Measurements from ENCODE around the gene CTDSP2.

Gene CTDSP2

GRCh38 chr12:57781801-57782200, 64.7 kb downstream of the CTDSP2 start:
- H3K27ac ChIP-seq: no peak overlapping the region
- DNase-seq: no peak
- H3K4me3 ChIP-seq (ENCODE audit: low read depth, low read length): no peak overlapping the region
- in situ Hi-C loops (cut with HindIII; ENCODE audit: low pct_ligation_motif_present, low sequenced_read_pairs): no loop called here
- H3K36me3 ChIP-seq (replicated peaks): peaks cover 10% of the 10 kb centered on the region
- H3K27me3 ChIP-seq (replicated peaks): no peaks in the 10 kb centered on the region
- TF ChIP-seq, protein P1, sequence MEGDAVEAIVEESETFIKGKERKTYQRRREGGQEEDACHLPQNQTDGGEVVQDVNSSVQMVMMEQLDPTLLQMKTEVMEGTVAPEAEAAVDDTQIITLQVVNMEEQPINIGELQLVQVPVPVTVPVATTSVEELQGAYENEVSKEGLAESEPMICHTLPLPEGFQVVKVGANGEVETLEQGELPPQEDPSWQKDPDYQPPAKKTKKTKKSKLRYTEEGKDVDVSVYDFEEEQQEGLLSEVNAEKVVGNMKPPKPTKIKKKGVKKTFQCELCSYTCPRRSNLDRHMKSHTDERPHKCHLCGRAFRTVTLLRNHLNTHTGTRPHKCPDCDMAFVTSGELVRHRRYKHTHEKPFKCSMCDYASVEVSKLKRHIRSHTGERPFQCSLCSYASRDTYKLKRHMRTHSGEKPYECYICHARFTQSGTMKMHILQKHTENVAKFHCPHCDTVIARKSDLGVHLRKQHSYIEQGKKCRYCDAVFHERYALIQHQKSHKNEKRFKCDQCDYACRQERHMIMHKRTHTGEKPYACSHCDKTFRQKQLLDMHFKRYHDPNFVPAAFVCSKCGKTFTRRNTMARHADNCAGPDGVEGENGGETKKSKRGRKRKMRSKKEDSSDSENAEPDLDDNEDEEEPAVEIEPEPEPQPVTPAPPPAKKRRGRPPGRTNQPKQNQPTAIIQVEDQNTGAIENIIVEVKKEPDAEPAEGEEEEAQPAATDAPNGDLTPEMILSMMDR (IDR thresholded peaks at IDR 0.05; ENCODE audit: low read depth, low read length, missing control alignments): no peak

- peaks cover 5% of the 10 kb centered on the region for H3K36me3 ChIP-seq (replicated peaks)
- H3K27ac ChIP-seq: no peak overlapping the region
- TF ChIP-seq, protein P1 (IDR thresholded peaks at IDR 0.05; ENCODE audit: low read depth, low read length, missing control alignments): no peak
- no peak overlapping the region for H3K4me3 ChIP-seq (ENCODE audit: low read depth, low read length)
- H3K27me3 ChIP-seq (replicated peaks): no peaks in the 10 kb centered on the region
- DNase-seq: no peak
- in situ Hi-C loops (cut with HindIII; ENCODE audit: low pct_ligation_motif_present, low sequenced_read_pairs): no loop called here
Observed at GRCh38 chr12:57781244-57781643, 65.3 kb downstream of the CTDSP2 start.

GRCh38 chr12:57780284-57780897, 66.1 kb downstream of the CTDSP2 start:
- Histone ChIP-seq H3K36me3 (replicated peaks) (no peaks in the 10 kb centered on the region), H3K27me3 (replicated peaks) (no peaks in the 10 kb centered on the region), H3K27ac (no peak overlapping the region), H3K4me3 (ENCODE audit: low read depth, low read length) (no peak overlapping the region)
- DNase-seq: no peak
- in situ Hi-C loops (cut with HindIII; ENCODE audit: low pct_ligation_motif_present, low sequenced_read_pairs): no loop called here
- TF ChIP-seq, protein P1 (IDR thresholded peaks at IDR 0.05; ENCODE audit: low read depth, low read length, missing control alignments): no peak

GRCh38 chr12:57779736-57780135, 66.8 kb downstream of the CTDSP2 start:
- Histone ChIP-seq H3K4me3 (ENCODE audit: low read depth, low read length) (no peak overlapping the region), H3K36me3 (replicated peaks) (no peaks in the 10 kb centered on the region), H3K27me3 (replicated peaks) (no peaks in the 10 kb centered on the region), H3K27ac (no peak overlapping the region)
- in situ Hi-C loops (cut with HindIII; ENCODE audit: low pct_ligation_motif_present, low sequenced_read_pairs): no loop called here
- TF ChIP-seq, protein P1 (IDR thresholded peaks at IDR 0.05; ENCODE audit: low read depth, low read length, missing control alignments): no peak
- no peak for DNase-seq

DNA sequence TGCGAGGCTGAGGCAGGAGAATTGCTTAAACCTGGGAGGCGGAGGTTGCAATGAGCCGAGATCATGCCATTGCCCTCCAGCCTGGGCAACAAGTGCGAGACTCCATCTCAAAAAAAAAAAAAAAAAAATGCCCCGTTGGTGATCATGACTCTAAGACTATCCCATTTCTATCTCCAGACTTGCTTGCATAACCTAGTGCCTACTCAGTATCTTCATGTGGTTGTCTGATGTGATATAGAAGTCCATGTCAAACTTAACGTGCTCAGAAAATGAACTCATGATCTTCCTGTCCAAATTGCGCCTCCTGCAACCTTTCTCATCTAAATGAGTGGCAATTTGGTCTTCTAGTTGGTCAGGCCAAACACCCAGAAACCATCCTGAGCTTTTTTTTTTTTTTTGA, 68.6 kb downstream of the CTDSP2 start:
- in situ Hi-C loops (cut with HindIII; ENCODE audit: low pct_ligation_motif_present, low sequenced_read_pairs): no loop called here
- Histone ChIP-seq H3K4me3 (ENCODE audit: low read depth, low read length) (no peak overlapping the region), H3K36me3 (replicated peaks) (no peaks in the 10 kb centered on the region), H3K27ac (no peak overlapping the region), H3K27me3 (replicated peaks) (no peaks in the 10 kb centered on the region)
- DNase-seq: no peak
- TF ChIP-seq, protein P1 (IDR thresholded peaks at IDR 0.05; ENCODE audit: low read depth, low read length, missing control alignments): no peak

- TF ChIP-seq, protein P1 (IDR thresholded peaks at IDR 0.05; ENCODE audit: low read depth, low read length, missing control alignments): no peak
- no peak overlapping the region for H3K27ac ChIP-seq
- no peak for DNase-seq
- H3K36me3 ChIP-seq (replicated peaks): no peaks in the 10 kb centered on the region
- H3K4me3 ChIP-seq (ENCODE audit: low read depth, low read length): no peak overlapping the region
- no peaks in the 10 kb centered on the region for H3K27me3 ChIP-seq (replicated peaks)
- in situ Hi-C loops (cut with HindIII; ENCODE audit: low pct_ligation_motif_present, low sequenced_read_pairs): no loop called here
Observed at GRCh38 chr12:57777367-57777766, 69.2 kb downstream of the CTDSP2 start.
